Measurements from ENCODE around the gene ELP5.
A peak's percentile ranks its signal among the peaks of the same experiment; 100 is the strongest.

Gene ELP5

DNA sequence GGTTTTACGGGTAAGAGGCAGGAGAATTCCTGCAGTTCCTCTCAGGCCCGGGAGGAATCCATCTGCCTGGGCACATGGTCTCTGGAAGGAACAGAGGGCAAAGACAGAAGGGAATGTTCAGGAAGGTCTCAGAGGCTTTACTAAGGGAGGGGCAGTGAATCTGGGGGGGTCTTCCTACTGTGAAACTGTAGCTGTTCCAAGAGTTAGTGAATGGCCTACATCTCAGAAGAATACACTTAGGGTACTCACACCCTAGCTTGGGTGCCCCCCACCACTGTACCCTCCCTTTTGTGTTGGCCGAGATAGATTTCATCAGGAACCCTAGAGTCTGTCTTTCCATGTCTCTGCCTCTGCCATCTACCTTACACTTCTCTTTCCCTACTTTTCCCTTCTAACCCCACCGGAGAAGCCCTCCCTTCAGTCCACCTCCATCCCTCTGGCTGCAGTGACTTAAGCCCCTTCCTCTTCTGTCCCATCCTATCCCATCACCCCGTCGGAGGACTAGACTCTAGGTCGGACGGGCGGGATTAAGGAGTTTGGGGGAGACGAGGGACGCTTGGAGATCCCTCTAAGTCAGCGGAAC lies 32.7 kb upstream of the ELP5 start:
- no peak for DNase-seq (ENCODE audit: low read depth)

- peak; percentile 60 for DNase-seq (ENCODE audit: low read depth)
Observed at GRCh38 chr17:7219812-7220592, 32.0 kb upstream of the ELP5 start, which contains the start of the genes ACADVL and DLG4. TSS of gene ACADVL (plus strand) at chr17:7219938. CDS start at chr17:7219985, 47 bp downstream. TSS of gene DLG4 (minus strand) at chr17:7219836.

- DNase-seq (ENCODE audit: low read depth): no peak
Observed at GRCh38 chr17:7220593-7221277, 31.3 kb upstream of the ELP5 start.

DNA sequence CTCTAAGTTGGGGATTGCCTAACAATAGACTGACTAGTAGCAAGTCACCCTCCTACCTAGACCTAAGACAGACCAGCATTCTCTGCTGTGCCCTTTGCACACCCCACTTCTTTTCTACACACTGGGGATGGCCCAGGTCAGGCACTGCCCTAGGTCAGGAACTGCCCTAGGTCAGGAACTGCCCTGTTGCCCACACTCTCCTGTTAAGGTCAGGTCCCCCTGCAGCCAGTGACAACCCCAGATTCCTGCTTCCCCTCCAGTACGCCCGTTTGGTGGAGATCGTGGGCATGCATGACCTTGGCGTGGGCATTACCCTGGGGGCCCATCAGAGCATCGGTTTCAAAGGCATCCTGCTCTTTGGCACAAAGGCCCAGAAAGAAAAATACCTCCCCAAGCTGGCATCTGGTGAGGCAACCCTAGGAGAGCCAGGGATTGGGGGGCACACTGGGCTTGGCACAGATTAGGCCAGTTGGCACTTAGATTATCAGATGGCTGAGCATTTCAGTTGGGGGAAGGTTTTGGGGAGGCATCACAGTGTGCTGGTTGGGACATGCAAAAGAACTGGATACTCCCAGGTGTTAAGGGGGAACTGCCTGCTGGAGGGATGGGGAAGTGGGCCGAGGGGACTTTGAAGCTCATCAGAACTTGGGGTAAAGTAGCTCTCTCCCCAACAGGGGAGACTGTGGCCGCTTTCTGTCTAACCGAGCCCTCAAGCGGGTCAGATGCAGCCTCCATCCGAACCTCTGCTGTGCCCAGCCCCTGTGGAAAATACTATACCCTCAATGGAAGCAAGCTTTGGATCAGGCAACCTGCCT lies 30.5 kb upstream of the ELP5 start:
- DNase-seq (ENCODE audit: low read depth): no peak

DNA sequence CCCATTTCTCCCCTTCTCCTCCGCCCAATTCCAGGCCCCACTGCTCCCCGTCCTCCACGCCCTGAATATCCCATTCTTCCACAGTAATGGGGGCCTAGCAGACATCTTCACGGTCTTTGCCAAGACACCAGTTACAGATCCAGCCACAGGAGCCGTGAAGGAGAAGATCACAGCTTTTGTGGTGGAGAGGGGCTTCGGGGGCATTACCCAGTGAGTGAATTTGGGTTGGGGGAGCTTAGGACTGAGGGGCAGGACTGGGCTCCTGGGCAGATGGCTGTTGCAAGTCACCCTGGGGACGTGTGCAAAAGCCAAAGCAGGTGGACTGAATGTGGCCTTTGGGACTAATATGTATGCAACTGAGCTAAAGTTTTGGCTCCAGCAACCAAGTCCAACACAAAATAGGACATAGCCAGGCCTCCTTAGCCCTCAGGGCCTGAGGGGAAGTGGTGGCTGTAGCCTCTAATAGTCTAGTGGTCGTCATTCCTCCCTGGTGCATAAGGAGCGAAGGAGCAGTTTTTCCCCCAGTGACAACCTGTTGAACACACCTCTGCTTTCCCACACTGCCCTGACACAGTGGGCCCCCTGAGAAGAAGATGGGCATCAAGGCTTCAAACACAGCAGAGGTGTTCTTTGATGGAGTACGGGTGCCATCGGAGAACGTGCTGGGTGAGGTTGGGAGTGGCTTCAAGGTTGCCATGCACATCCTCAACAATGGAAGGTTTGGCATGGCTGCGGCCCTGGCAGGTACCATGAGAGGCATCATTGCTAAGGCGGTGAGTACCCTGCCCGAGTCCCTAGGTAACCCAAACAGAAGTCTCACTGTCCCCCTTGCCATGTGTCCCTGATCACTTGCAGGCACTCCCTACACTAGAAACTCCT lies 29.7 kb upstream of the ELP5 start:
- DNase-seq (ENCODE audit: low read depth): no peak

GRCh38 chr17:7222972-7223292 lies 29.1 kb upstream of the ELP5 start:
- DNase-seq (ENCODE audit: low read depth): no peak

GRCh38 chr17:7223375-7223774 lies 28.6 kb upstream of the ELP5 start:
- no peak for DNase-seq (ENCODE audit: low read depth)

DNA sequence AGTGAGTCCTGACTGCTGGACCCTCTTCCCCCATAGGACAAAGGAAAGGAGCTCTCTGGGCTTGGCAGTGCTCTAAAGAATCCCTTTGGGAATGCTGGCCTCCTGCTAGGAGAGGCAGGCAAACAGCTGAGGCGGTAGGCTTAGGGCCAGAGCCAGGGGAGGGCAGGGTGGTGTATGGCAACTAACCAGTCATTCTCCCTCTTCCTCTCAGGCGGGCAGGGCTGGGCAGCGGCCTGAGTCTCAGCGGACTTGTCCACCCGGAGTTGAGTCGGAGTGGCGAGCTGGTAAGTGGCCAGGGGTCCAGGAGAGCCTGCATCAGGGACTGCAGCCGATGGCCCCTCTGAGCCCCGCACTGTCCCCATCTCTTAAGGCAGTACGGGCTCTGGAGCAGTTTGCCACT lies 27.9 kb upstream of the ELP5 start:
- no peak for DNase-seq (ENCODE audit: low read depth)

DNA sequence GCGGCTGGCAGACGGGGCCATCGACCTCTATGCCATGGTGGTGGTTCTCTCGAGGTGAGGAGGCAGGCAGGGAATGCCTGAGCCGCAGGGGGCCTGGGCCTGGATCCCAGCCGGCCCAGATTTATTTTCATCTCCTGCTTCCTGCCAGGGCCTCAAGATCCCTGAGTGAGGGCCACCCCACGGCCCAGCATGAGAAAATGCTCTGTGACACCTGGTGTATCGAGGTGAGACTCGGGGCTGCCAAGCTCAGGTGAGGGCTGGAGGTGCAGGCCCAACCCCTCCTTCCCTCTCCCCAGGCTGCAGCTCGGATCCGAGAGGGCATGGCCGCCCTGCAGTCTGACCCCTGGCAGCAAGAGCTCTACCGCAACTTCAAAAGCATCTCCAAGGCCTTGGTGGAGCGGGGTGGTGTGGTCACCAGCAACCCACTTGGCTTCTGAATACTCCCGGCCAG lies 27.3 kb upstream of the ELP5 start:
- DNase-seq (ENCODE audit: low read depth): no peak

- DNase-seq (ENCODE audit: low read depth): no peak
Observed at GRCh38 chr17:7225711-7226331, 26.2 kb upstream of the ELP5 start.

GRCh38 chr17:7226721-7227710 lies 25.0 kb upstream of the ELP5 start:
- no peak for DNase-seq (ENCODE audit: low read depth)

DNA sequence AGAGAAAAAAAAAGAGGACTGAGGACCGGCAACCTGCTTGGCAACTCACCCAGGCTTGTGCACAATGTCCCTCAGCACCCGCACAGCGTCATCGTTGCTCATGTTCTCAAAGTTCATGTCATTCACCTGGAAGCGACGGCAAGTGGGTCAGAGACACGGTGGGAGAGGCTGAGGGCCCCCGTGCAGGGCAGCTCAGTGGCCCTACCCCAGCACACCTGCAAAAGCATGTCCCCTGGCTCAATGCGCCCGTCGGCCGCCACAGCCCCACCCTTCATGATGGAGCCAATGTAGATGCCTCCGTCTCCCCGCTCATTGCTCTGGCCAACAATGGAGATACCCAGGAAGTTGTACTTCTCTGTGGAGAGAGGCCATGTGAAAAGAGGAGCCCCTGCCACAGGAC lies 23.1 kb upstream of the ELP5 start:
- no peak for DNase-seq (ENCODE audit: low read depth)

DNA sequence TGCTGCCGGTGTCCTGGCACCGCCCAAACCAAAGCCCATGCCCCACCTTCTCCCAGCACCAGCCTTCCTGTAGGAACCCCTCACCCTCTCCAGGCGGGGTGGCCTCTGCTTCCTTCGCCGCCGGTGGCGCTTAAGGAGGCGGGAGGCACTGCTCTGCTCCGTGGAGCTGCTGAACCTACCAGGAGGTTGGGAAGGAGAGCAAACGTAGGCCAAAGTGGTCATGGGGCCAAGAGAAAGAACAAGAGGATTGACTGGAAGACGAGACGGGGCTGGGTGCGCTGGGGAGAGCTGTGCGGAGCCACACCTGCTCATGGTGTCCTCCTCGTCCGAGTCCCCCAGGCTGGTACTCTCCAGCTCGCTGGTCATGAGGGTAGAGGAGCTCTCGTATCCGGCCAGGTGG lies 22.5 kb upstream of the ELP5 start:
- DNase-seq (ENCODE audit: low read depth): no peak

DNA sequence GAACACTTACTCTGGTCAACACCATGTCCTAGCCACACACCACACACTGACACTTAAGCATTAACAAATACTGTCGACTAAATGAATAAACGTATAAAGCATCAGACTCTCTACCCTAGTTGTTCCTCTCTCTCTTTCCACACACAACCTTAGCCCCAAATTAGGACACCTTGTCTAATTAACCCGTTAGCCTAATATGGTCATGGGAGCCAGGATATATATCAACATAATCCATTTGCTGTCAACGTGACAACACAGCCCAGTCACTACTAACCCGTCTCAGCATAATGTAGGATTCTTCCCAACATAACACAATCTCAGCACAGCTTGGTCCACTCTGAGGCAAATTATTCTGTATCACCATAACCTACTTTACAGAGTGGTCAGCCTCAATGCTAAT lies 19.9 kb upstream of the ELP5 start:
- no peak for DNase-seq (ENCODE audit: low read depth)

GRCh38 chr17:7233701-7234082 lies 18.3 kb upstream of the ELP5 start:
- DNase-seq (ENCODE audit: low read depth): no peak

DNA sequence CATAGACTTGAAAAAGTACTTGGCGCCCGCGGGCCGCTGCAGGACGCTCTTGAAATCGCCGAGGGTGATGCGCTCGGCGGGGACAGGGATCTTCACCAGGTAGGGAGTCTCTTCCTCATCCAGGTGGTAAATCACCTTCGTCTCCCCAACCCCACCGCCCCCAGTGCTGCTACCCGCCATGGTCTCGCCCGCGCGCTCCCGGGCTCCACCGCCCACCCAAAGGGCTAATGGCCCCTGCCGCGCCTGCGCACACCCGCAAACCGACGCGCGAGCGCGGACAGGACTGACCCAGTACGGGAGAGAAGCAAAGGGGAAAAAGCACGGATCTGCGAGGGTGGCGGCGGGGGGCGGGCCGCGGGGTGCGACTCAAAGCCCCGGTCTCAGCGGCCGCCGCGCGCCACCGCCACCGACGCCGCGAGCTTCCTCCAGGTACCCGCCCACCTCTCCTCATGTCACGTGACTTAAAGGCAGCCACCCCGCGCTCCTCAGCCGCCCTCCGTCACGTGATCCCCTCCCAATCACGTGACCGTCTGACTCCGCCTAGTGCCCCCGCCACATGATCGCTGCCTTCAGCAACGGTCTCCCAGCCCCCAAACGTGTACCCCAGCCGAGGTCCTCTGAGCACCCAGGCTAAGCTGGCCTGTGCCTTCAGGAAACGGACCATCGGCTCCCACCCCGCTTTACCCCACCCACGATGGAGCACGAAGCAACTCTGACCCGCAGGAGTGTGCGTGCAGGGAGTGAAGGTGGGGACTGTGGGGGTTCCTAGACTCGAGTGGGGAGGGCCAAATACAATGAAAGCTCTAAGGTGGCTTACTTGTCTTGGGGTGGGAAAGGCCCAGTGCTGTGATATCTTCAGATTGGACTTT lies 17.7 kb upstream of the ELP5 start, which contains the start of gene DVL2:
Gene DVL2 (minus strand): TSS at position 435 of the 869 bp plus-strand sequence. CDS start 255 bp downstream, at position 180.
- DNase-seq (ENCODE audit: low read depth): peak; percentile 89

- no peak for DNase-seq (ENCODE audit: low read depth)
Observed at GRCh38 chr17:7235693-7236665, 16.0 kb upstream of the ELP5 start.

Measured in stimulated activated CD8-positive, alpha-beta memory T cell treated with anti-CD3 and anti-CD28 coated beads, Interleukin-15, amount 100 ng/mL, for 24 hours (primary cell).